Vein endothelial cell (primary cell): Measurements from ENCODE around the gene ALKAL2. TPM values are rescaled to one million over a fixed set of nuclear protein-coding genes. Genes with fewer than 3 reads are reported as not detected.

Experiments
- total RNA-seq: library from RNA; depleted of rRNA; stranded (reverse); fragments of >200 nt; gene quantifications from 2 replicates; pipeline ENCODE4 v1.2.3, GENCODE V29; 2012

Gene ALKAL2, protein sequence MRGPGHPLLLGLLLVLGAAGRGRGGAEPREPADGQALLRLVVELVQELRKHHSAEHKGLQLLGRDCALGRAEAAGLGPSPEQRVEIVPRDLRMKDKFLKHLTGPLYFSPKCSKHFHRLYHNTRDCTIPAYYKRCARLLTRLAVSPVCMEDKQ
- not detected in 2 replicates for total RNA-seq

DNA sequence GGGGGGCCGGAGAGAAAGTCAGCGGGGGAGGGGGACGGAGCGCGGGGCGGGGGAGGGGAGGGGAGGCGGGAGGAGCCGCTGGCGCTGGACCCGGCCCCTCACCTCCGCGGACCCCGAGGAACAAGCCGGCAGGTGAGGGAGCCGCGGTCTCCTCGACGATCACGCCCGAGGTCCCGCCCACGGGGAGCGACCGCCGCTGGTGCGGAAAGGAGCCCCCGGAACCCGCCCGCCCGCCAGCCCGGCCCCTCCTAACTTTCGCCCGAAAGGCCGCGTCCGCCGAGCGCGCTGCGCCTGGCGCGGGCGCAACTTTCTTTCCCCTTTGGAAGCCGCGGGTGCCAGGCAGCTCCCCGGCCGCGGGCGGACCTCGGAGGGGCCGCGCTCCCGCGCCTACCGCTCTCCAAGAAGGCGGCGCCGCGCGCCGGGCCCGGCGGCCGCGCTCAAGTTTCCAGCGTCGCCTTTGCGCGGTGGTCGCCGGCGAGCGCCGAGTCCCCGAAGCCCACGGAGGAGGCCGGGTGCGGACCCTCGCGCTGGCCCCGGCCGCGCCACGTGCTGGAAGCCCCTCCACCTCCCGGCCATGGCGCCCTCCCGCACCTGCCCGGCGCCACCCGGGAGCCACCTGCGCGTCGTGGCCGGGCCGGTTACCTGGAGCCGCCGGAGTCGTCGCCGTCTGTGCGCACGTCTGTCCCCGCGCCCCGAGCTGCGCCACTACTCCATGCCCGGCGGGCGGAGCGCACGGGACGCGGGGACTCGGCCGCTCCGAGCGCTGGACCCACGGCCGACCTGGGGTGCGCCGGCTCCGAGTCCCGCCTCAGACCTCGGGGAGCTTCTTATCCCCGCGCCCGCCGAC lies at the start of gene ALKAL2:
Gene ALKAL2 (minus strand): TSS at position 181 of the 847 bp plus-strand sequence. CDS start 256 bp downstream, outside the sequence.

DNA sequence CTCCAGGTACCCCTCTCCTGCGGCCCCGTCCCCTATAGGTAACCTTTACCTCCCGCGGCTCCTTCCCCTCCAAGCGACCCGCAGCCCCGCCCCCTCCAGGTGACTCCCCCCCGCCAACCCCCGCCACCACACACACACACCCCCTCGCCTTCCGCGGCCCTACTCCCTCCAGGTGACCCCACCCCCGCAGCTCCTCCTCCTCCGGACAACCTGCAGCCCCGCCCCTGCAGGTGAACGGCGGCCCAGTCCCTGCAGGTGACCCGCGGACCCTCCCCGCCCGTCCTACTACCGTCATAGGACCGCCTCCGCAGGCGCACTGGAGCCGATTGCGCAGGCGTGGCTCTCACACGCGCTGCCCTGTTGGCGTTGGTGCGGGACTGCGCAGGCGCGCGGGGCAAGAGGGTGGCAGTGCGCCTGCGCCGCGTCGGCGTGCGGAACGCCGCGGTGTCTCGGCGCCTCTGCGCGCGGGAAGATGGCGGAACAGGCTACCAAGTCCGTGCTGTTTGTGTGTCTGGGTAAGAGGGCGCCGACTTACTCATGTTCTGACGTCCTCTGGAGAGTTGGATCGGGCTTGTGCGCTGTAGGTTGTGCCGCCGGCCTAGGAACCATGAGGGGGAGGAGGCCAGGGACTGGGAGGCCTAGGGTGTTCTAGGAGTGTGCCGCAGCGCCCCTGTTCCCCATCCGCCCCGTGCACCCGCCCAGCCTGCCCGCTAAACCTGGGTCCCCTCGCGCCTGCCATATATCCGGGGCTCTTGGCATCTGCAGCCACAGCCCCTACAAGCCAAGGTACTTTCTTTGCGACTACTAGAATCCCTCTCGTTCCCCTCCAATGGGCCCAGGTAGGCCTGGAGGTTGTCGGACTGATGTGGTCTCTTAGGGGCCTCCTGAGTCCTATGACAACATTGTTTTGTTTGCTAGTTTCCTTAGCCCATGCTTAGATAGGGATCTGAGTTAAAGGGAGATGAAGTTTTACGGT lies 23.1 kb downstream of the ALKAL2 start, which contains the start of gene ACP1:
Gene ACP1 (plus strand): TSS at position 455 of the 976 bp plus-strand sequence. CDS start 18 bp downstream, at position 473.

DNA sequence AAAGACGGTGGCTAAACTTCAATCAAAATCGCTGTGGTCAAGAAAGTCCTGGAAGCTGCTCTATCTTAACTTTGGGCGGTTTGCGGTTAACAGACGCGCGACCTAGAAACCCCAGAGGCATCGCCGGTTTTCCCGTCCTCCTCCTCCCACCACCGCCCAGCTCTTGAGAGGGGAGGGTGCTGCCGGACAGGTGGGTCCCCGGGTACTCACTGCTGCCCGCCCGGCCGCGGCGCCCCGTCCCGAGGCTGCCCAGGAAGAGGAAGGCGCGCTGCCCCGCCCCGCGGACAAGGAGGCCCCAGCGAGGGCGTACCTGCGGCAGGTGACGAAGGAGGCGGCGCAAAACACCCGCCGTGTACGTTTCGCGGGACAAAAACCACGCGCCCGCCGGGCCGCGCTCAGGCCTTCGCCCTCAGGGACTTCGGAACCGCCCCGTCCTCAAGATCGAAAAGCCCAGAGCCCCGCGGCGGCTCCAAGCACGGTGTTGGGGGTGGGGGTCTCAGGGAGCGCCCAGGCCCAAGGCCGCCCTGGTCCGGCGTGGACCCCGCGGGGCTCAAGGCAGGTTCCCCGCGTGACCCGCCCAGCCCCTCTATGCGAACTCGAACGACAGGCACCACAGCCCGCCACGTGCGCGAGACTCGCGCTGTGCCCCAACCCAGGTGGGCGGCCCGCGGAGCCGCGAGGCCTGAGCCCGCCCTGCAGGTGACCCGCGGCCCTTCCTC lies 24.0 kb downstream of the ALKAL2 start, which contains the start of gene SH3YL1:
Gene SH3YL1 (minus strand): TSS at position 259 of the 719 bp plus-strand sequence. CDS start 48 bp downstream, at position 211.

Other genes starting within 250 kb of the ALKAL2 start
- under 0.01 TPM in 2 replicates for gene FAM110C, start 241.6 kb downstream of the ALKAL2 start, total RNA-seq
- gene SH3YL1, start 24.1 kb downstream of the ALKAL2 start, total RNA-seq, result 28.1 and 28.6 TPM in 2 replicates
- 93.1 and 94.4 TPM in 2 replicates for gene ACP1, start 23.1 kb downstream of the ALKAL2 start, total RNA-seq